Prostate gland (tissue), 1 donor: ENCODE measurements around the gene ABCG8.

ENCODE experiments used
- POLR2A ChIP-seq: fragments of 450-650 bp; IDR thresholded peaks from one replicate; pipeline ENCODE4 v1.6.1; 2016; ENCODE audit warnings: antibody characterized with exemption, mild to moderate bottlenecking
- POLR2AphosphoS5 ChIP-seq: sonication (generic); formaldehyde crosslinking; IDR thresholded peaks from one replicate; pipeline ENCODE4 v1.6.1; 2017; ENCODE audit warnings: antibody characterized with exemption

- no peak for TF ChIP-seq POLR2A
- TF ChIP-seq POLR2AphosphoS5: no peak
These were observed 13.5 kb downstream of the ABCG8 start for GRCh38 chr2:43852196-43852730.
